GM10248 (cell line): Measurements from ENCODE around the gene SLC17A9.
A peak's percentile ranks its signal among the peaks of the same experiment; 100 is the strongest.

Source experiments
- CTCF ChIA-PET: fragments of 300-600 bp; sonication (Branson Sonifier 250); formaldehyde crosslinking; extraction: SDS; loops from one replicate; lab custom pipeline; 2021; ENCODE audit warnings: antibody characterized with exemption; lab: Yijun Ruan, JAX
- POLR2A ChIA-PET: fragments of 350-650 bp; sonication (Branson Sonifier 250); formaldehyde crosslinking; extraction: SDS; loops from one replicate; lab custom pipeline; 2020; ENCODE audit warnings: antibody characterized with exemption; lab: Yijun Ruan, JAX
- DNase-seq: peaks from one replicate; pipeline ENCODE4 v3.0.0; 2012; ENCODE audit errors: extremely low spot score
- TF ChIP-seq, protein P1 (sequence below): IDR thresholded peaks from 2 replicates; pipeline ENCODE4 v1.5.1; 2012; ENCODE audit warnings: mild to moderate bottlenecking, low read depth; ENCODE audit errors: extremely low read depth, missing control alignments, control extremely low read depth

SLC17A9 gene

DNA sequence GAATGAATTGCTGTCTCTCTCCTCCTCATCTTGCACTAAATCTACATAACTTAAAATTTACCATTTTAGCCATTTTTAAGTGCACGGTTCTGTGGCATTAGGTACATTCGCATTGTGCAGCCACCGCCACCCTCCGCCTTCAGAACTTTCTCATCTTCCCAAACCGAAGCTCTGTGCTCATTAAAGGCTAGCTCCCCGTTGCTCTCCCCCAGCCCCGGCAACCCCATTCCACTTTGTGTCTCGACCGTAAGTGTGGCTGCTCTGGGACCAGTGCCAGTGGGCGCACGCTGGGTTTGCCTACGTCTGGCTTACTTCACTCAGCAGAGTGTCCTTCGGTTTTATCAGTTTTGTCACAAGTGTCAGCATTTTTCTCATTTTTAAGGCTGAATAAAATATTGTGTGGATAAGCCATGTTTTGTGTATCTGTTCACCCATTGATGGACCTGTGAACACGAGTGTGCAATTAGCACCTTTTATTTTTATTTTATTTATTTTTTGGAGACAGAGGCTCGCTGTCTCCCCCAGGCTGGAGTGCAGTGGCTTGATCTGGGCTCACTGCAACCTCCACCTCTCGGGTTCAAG is 16.8 kb downstream of the SLC17A9 start:
- CTCF ChIA-PET, result interaction anchor here (1.2 to 4.1 kb wide), 5 partner anchors 10 to 68 kb away, joined by 3 to 26 read pairs (median 4); partner anchors contain the start of gene SLC17A9

DNA sequence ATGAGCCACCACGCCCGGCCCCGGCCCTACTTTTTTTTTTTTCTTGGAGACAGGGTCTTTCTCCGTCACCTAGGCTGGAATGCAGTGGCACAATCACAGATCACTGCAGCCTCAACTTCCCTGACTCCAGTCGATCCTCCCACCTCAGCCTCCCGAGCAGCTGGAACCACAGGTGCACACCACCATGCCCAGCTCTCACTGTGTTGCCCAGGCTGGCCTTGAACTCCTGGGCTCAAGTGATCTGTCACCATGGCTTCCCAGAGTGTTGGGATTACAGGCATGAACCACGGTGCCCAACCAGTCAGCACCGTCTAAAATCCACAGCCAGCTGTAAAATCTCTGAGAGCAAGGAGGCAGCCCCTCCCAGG is 17.4 kb downstream of the SLC17A9 start:
- ChIA-PET POLR2A (no interaction called here), CTCF (interaction anchor here (1.0 to 4.1 kb wide), 9 partner anchors 10 to 69 kb away, joined by 3 to 26 read pairs (median 5); partner anchors contain the start of gene SLC17A9)
- no peak for DNase-seq
- TF ChIP-seq, protein P1, sequence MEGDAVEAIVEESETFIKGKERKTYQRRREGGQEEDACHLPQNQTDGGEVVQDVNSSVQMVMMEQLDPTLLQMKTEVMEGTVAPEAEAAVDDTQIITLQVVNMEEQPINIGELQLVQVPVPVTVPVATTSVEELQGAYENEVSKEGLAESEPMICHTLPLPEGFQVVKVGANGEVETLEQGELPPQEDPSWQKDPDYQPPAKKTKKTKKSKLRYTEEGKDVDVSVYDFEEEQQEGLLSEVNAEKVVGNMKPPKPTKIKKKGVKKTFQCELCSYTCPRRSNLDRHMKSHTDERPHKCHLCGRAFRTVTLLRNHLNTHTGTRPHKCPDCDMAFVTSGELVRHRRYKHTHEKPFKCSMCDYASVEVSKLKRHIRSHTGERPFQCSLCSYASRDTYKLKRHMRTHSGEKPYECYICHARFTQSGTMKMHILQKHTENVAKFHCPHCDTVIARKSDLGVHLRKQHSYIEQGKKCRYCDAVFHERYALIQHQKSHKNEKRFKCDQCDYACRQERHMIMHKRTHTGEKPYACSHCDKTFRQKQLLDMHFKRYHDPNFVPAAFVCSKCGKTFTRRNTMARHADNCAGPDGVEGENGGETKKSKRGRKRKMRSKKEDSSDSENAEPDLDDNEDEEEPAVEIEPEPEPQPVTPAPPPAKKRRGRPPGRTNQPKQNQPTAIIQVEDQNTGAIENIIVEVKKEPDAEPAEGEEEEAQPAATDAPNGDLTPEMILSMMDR, result no peak

More for the DNA sequence above, 16.8 kb downstream of the SLC17A9 start:
- DNase-seq, result no peak
- POLR2A ChIA-PET, result no interaction called here
- TF ChIP-seq, protein P1, result no peak

GRCh38 chr20:62970307-62971210 is 18.1 kb downstream of the SLC17A9 start:
- ChIA-PET CTCF (interaction anchor here (0.7 to 4.1 kb wide), 14 partner anchors 9 to 253 kb away, joined by 3 to 26 read pairs (median 4); partner anchors contain the start of genes BHLHE23 and SLC17A9), POLR2A (interaction anchor here (0.6 to 0.9 kb wide), 2 partner anchors 39 to 158 kb away, joined by 3 read pairs; no protein-coding TSS in a partner anchor)
- TF ChIP-seq, protein P1, result no peak
- no peak for DNase-seq

DNA sequence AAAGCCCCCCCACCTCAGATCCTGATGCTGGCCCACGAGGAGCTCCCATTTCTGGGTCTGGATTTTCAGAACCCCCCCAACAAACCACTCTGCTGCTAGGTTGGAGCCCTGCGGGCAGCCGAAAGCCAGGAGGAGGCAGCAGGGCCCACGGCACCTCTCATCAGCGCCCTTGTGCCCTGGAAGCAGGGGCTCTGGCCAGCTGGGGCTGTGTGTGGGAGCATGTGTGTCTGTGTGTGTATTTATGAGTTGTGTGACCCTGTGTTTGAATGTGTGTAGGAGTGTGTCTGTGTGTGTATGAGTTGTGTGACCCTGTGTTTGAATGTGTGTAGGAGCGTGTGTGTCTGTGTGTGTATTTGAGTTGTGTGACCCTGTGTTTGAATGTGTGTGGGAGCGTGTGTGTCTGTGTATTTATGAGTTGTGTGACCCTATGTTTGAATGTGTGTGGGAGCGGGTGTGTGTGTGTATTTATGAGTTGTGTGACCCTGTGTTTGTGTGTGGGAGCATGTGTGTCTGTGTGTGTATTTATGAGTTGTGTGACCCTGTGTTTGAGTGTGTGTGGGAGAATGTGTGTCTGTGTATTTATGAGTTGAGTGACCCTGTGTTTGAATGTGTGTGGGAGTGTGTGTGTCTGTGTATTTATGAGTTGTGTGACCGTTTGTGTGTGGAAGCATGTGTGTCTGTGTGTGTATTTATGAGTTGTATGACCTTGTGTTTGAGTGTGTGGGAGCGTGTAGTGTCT is 18.9 kb downstream of the SLC17A9 start:
- ChIA-PET CTCF (interaction anchor here (0.7 to 4.1 kb wide), 23 partner anchors 8 to 252 kb away, joined by 3 to 31 read pairs (median 6); partner anchors contain the start of genes BHLHE23 and SLC17A9), POLR2A (interaction anchor here (0.6 to 1.6 kb wide), 4 partner anchors 17 to 157 kb away, joined by 3 to 10 read pairs (median 5); no protein-coding TSS in a partner anchor)
- TF ChIP-seq, protein P1, result no peak
- DNase-seq, result no peak

GRCh38 chr20:62971950-62972844 is 19.7 kb downstream of the SLC17A9 start:
- TF ChIP-seq, protein P1, result peak; percentile 97
- peak; percentile 93 for DNase-seq
- ChIA-PET CTCF (interaction anchor here (0.5 to 2.1 kb wide), 40 partner anchors 9 to 258 kb away, joined by 3 to 31 read pairs (median 4); partner anchors contain the start of genes SLC17A9 and YTHDF1), POLR2A (interaction anchor here (1.2 to 1.6 kb wide), 2 partner anchors 18 to 37 kb away, joined by 7 to 10 read pairs; no protein-coding TSS in a partner anchor)
